ENCODE results near the gene PTX4. TPM values are rescaled to one million over a fixed set of nuclear protein-coding genes. Genes with fewer than 3 reads are reported as not detected.

The PTX4 gene
- total RNA-seq, 1 donor from 2014 or later: not detected

GRCh38 chr16:1534021-1535020 is 45.6 kb upstream of the PTX4 start:
- ChIA-PET CTCF (no interaction called here), POLR2A (no interaction called here)
- intact Hi-C loops (cut with micrococcal nuclease): no loop called here
- no peak for TF ChIP-seq CTCF (IDR thresholded peaks at IDR 0.05)
- no peak overlapping the region for H3K27ac Mint-ChIP-seq
- no peaks in the 10 kb centered on the region for H3K27me3 Mint-ChIP-seq
- DNase-seq: no peak
- H3K4me3 Mint-ChIP-seq: peak overlapping the region; percentile 15
- peaks cover 18% of the 10 kb centered on the region for H3K4me1 Mint-ChIP-seq
- ATAC-seq (ENCODE audit: low read depth): no peak
- no peaks in the 10 kb centered on the region for H3K36me3 Mint-ChIP-seq (ENCODE audit: low read depth)
- H3K9me3 Mint-ChIP-seq: no peaks in the 10 kb centered on the region

- Mint-ChIP-seq H3K27me3 (no peaks in the 10 kb centered on the region), H3K4me1 (peaks cover 14% of the 10 kb centered on the region), H3K27ac (no peak within 1 kb of the TSS), H3K36me3 (ENCODE audit: low read depth) (no peaks in the 10 kb centered on the region), H3K4me3 (peak within 1 kb of the TSS; percentile 15), H3K9me3 (no peaks in the 10 kb centered on the region)
- CTCF ChIA-PET: no interaction called here
- intact Hi-C loops (cut with micrococcal nuclease): no loop called here
- POLR2A ChIA-PET: no interaction called here
- DNase-seq: no peak
- ATAC-seq (ENCODE audit: low read depth): no peak
- TF ChIP-seq CTCF (IDR thresholded peaks at IDR 0.05): no peak
Observed at GRCh38 chr16:1533443-1533951, 44.8 kb upstream of the PTX4 start, which contains the start of gene TMEM204. TMEM204 (plus strand) TSS chr16:1533666; CDS start chr16:1534276, 610 bp downstream.

GRCh38 chr16:1532771-1533170 is 44.0 kb upstream of the PTX4 start:
- Mint-ChIP-seq H3K4me3 (no peak overlapping the region), H3K36me3 (ENCODE audit: low read depth) (no peaks in the 10 kb centered on the region), H3K27me3 (no peaks in the 10 kb centered on the region), H3K27ac (no peak overlapping the region), H3K4me1 (peaks cover 7% of the 10 kb centered on the region), H3K9me3 (no peaks in the 10 kb centered on the region)
- DNase-seq (no peak), ATAC-seq (ENCODE audit: low read depth) (no peak)
- ChIA-PET CTCF (no interaction called here), POLR2A (no interaction called here)
- TF ChIP-seq CTCF (IDR thresholded peaks at IDR 0.05): no peak
- intact Hi-C loops (cut with micrococcal nuclease): no loop called here

- no peaks in the 10 kb centered on the region for H3K27me3 Mint-ChIP-seq
- CTCF ChIA-PET: no interaction called here
- no peak for TF ChIP-seq CTCF (IDR thresholded peaks at IDR 0.05)
- H3K36me3 Mint-ChIP-seq (ENCODE audit: low read depth): no peaks in the 10 kb centered on the region
- DNase-seq (no peak), ATAC-seq (ENCODE audit: low read depth) (no peak)
- POLR2A ChIA-PET: no interaction called here
- no peak overlapping the region for H3K27ac Mint-ChIP-seq
- H3K4me3 Mint-ChIP-seq: no peak overlapping the region
- H3K4me1 Mint-ChIP-seq: peaks cover 6% of the 10 kb centered on the region
- H3K9me3 Mint-ChIP-seq: no peaks in the 10 kb centered on the region
- intact Hi-C loops (cut with micrococcal nuclease): no loop called here
Observed at GRCh38 chr16:1532081-1532760, 43.5 kb upstream of the PTX4 start.

- H3K9me3 Mint-ChIP-seq: no peaks in the 10 kb centered on the region
- ATAC-seq (ENCODE audit: low read depth): no peak
- H3K4me3 Mint-ChIP-seq: no peak overlapping the region
- no peaks in the 10 kb centered on the region for H3K27me3 Mint-ChIP-seq
- no peak overlapping the region for H3K27ac Mint-ChIP-seq
- DNase-seq: no peak
- H3K36me3 Mint-ChIP-seq (ENCODE audit: low read depth): no peaks in the 10 kb centered on the region
- peaks cover 6% of the 10 kb centered on the region for H3K4me1 Mint-ChIP-seq
- ChIA-PET POLR2A (no interaction called here), CTCF (no interaction called here)
- intact Hi-C loops (cut with micrococcal nuclease): no loop called here
- TF ChIP-seq CTCF (IDR thresholded peaks at IDR 0.05): no peak
Observed at GRCh38 chr16:1531638-1531910, 42.8 kb upstream of the PTX4 start.

All from activated B cell treated with CpG ODN at 0.5 μM for 24 hours (primary cell).